GM19240 (cell line): ENCODE measurements around the gene NFIA.

Source experiments
- DNase-seq: peaks from one replicate; pipeline ENCODE4 v3.0.0; 2011; ENCODE audit warnings: low spot score; ENCODE audit not compliant: insufficient read length

The NFIA gene

DNA sequence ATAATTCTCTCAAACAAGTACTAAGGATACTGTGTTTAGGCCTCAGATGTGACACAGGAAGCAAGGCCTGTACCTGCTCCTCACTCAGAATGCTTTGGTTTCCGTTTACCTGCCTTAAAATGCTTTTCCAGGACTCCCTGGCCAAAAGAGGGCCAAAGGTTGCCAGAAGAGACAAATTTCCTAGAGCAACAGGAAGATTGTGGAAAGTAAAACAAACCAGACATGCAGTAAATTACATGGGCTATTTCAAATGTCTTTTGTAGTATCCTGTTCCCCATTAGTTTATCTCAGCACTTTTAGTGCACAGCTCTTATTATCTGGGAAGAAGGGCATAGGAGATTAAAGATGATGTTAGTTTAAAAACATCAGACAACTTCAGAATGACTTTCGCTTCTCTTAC lies 280.0 kb downstream of the NFIA start:
- DNase-seq = no peak

DNA sequence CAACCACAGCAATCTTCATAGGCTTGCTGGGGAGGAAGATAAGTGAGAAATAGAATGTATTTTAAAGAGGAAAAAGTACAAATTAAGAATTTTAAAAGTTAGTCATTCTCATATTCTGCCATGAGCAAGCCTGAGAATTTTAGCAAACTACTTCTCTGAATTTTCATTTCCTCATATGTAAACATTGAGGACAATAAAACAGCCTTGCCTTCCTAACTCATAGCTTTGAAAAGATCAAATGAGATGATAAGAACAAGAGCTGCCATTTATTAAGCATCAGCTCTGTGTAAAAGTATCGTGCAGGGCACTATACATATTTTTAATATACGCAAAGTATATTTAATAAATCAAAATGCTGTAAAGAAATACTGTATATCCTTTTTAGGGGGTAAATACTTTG lies 286.0 kb downstream of the NFIA start:
- DNase-seq = no peak

DNA sequence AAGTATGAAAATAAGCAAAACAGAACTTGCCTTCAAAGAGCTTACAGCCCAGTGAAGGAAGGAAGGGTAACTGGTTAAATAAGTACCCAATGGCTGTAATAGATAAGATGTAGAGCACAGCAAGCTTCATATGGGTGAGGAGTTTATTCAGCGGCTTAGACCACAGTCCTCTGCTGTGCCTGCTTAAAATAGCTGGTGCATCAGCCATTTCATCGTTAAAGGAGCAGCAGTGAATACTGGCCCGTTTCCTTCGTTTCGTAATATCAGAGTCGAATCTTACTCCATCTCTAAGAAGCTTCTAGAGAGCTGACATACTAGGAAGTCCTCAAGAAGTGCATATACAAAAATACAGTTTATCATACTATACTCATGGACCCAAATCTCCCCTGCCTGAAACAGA lies 286.5 kb downstream of the NFIA start:
- no peak for DNase-seq

GRCh38 chr1:61370177-61370912 lies 288.0 kb downstream of the NFIA start:
- no peak for DNase-seq

GRCh38 chr1:61370913-61371279 lies 288.5 kb downstream of the NFIA start:
- no peak for DNase-seq

DNA sequence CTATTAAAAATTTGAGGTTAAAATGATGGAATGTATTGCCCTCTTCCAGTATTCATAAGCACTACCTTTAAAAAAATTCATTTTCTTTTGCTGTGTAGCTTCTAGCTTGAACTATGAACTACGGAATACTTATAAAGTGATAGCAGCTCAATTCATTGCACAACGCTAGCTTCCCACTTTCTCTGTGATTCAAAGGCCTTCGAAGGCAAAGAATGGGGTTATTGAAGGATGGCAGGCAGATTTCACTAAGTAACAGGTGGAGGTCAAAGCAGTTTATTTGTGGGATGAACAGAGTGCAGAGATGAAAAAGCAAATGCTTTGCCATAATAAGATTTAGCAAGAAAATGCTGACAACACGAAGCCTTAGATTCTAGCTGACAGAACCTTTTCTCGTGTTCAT lies 290.6 kb downstream of the NFIA start:
- no peak for DNase-seq

GRCh38 chr1:61374156-61374555 lies 291.8 kb downstream of the NFIA start:
- no peak for DNase-seq

GRCh38 chr1:61375082-61375880 lies 292.9 kb downstream of the NFIA start:
- no peak for DNase-seq

DNA sequence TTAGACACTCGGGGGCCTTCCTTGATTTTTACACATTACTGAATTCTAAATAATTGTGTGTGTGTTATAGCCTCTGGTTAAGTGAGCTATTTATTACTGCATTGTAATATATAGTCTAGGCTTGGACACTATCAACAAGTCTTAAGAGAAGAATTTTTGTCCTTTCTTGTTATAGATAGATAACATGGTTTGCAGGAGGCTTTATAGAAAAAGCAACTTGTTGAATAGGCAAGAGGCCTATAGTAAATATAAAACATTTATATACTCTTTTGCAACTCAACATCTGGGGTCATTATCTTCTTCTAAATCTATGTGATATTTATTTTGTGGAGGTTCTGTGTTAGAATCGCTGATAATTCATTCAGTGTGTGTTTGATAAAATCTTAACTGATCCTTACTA lies 293.8 kb downstream of the NFIA start:
- DNase-seq = no peak

DNA sequence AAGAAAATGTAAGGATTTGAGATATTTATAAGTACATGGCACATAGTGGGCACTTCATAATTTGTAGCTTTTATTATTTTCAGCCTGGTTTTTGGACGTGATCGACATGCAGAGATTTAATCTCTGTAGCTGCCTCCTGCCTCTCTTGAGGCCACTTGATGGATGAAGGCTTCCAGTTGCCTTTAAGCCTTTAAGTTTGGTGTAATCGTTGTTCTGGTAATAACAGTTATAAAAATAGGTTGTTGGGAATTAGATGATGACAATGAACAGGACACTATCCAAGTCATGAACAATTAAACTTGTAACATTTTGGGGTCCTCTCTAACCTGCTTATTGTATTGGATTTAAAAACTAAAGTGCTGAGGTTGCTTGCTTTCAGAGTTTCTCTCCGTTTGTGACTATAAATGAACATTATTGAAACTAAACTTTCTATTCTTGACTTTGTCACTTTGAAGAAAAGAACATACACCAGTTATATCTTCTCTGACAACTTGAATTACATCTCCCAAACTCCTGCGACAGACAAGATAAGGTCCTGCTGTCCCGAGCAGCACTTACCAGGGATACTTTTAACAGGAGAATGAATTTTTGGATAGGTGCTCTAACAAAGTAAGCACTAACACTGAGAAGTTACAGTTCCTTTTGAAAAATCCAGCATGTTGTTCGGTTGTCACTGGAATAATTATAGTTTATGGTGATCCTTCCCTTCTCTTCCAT lies 295.0 kb downstream of the NFIA start:
- no peak for DNase-seq

DNA sequence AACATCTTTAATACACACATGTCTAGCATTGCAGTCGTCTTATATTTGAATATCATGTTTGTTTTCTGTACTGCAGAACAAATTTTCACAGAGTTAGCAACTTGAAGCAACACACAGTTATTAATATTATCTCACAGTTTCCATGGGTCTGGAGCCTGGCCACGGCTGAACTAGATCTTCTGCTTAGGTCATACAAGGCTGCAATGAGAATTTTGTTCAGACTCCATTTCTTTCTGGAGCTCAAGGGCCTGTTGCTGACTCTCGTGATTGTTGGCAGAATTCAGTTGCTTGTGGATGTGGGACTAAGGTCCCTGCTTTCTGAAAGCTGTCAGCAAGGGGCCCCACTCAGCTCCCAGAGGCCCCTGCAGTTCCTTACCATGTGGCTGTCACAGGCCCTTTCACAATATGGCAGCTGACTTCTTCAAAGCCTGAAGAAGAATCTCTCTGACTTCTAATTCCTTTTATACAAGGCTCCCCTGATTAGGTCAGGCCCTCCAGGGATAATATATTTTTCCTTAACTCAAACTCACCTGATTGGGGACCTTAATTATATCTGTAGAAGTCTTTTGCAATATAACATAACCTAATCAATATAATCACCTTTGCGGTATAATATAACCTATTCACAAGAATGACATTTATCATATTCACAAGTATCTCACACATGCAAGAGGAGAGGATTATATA lies 296.3 kb downstream of the NFIA start:
- no peak for DNase-seq

DNA sequence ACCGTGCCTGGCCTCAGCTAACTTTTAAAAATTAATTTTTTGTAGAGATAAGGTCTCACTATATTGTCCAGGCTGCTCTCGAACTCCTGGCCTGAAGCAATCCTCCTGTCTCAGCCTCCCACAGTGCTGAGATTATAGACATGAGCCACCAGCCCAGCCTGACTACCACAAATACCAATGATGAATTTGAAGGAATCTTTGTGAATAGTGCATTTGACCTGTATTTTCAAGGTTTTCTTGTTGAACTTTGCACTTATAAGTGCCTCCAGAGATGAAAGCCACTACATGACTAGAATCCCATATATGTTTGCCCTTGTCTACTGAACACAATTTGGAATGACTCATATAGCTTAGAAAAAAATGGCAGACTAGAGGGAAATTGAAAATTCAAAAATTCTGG lies 297.3 kb downstream of the NFIA start:
- DNase-seq = no peak

- no peak for DNase-seq
Measured at GRCh38 chr1:61380561-61380960, 298.2 kb downstream of the NFIA start.

- no peak for DNase-seq
Measured at GRCh38 chr1:61386323-61386722, 304.0 kb downstream of the NFIA start.

GRCh38 chr1:61386770-61387169 lies 304.4 kb downstream of the NFIA start:
- DNase-seq = no peak

GRCh38 chr1:61387829-61388228 lies 305.5 kb downstream of the NFIA start:
- DNase-seq = no peak

DNA sequence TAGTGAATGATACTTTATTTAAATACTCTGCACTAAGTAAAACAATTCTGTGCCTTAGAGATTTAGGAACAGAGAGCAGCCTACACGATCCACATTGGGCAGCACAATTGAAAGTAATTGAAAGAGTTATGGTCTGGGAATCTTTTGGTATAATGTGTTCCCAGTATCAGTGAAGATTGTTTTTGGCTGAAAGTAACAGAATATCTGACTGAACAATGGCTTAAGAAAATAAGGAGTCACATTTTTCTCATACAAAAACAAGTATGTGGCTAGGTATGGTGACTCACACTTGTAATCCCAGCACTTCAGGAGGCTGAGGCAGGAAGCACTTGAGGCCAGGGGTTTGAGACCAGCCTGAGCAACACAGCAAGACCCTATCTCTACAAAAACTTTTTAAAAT lies 306.2 kb downstream of the NFIA start:
- DNase-seq = no peak

DNA sequence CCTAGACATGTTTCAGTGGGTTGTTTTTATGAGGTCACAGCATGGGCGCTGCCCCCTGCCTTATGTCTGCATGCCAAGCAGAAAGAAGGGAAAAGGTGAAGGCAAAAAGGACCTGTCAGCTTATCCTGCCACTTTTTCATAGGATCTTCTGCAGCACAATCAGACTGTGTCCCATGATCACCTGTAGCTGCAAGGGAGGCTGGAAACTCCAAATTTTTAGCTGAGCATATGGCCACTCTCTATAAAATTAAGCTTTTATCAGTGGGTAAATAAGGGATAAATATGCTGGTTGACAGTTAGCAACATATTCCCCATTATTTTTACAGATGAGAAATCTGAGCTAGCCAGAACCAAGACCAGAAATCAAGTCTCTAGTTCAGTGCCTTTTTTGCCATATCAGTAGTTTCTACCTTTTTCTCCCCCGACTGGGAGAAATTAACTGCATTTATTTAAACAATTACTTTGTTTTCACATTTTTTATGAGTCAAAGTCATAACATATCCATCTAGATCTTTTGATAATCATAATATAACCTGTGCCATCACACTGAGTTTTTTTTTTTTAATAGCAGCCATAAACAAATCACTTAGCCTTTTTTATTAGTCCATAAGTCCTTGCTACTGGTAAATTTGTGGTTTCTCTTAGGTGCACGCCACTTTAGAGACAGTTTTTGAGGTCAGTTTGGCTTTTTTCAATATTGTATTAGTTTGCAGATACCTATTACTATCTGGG lies 307.0 kb downstream of the NFIA start:
- no peak for DNase-seq

DNA sequence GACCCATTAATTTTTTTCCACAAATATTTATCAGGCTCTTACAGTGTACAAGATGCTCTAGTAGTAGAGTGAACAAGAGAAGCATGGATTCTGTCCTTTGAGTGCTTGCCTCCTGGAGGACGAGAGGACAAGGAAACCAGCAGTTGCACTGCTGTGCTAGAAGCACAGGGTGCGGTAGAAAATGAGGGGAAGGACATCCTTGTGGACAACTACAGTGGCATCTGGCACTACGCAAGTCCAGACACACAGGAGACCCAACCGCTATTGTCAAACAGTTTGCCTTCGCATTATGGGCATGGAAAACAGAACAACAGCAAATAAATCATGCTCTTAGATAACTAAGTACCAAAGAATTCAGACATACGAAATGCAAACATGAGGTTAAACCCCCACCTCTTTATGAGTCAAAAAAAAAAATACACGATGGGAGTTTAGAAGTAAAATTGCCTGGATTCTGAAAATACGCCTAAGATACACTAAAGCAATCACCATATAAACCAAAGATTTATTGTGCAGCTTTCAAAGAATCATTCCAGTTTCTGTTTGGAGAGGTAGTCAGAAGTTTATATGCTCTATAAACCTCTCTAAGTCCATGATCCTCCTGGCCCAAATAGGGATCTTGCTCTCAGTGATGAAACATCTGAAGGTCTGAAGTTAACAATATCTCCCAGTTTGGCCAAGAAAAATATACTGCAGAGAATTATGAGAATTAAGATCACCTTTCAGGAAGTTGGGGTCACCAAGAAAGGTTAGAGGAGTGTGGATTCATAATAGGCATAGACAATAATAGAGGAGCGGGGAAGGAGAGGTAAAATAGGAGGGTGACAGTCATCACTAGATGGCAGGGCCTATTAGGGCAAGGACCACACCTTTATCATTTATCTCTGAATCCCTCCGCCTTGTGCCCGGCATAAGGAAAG lies 307.8 kb downstream of the NFIA start:
- DNase-seq = no peak

- no peak for DNase-seq
Measured at GRCh38 chr1:61391730-61392129, 309.4 kb downstream of the NFIA start.
